Left renal cortex interstitium (tissue), 4 donors: Measurements from ENCODE around the gene PRICKLE2. TPM values are rescaled to one million over a fixed set of nuclear protein-coding genes. Genes with fewer than 3 reads are reported as not detected.
A peak's percentile ranks its signal among the peaks of the same experiment; 100 is the strongest.

Experiments used
- DNase-seq, 4 donors: peaks; one replicate each; pipeline ENCODE4 v3.0.0-alpha.2; 2013; ENCODE audit warnings: low read depth in 4 of 4, low spot score in 2 of 4, missing footprints in 1 of 4
- polyA plus RNA-seq, 4 donors: library from polyadenylated mRNA; unstranded; fragments of 120-200 nt; gene quantifications; one replicate each; pipeline ENCODE4 v1.2.1, GENCODE V29; 2013; ENCODE audit not compliant: insufficient read length in 4 of 4

The PRICKLE2 gene
- polyA plus RNA-seq, 4 donors = 16.5 to 24.1 (median 19.8) TPM

DNA sequence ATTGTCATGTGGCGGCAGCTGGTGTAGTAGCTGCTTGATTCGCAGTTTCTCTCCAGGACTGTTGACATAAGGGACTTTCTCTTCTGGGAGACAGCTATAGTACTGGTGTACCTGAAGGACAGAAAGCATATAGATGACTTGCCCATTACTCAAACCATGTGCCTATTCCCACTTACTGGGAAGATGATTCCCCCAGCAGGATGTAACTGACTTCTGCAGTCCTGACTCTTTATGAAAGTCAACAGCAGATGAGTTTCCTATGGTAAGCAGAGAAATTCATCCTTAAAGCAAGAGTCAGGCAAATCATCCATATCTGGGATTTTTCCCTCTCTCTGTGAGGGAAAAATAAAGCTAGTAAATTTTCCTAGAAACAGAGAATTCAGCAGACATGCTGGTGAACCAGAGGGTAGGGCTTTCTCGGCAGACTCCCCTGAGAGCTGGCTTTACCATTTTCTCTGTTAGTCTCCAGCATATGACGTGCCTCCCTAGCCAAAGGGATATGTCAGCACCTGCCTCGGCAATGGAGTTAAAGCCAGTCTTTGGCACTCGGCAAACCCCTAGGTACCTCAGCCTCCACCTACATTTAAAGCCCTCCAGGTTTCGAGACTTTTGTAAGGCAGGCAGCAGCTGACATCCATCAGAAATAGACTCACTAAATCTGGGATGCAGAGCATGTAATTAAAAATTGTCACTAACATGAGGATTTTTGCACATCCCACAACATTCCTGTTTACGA lies 62.1 kb downstream of the PRICKLE2 start:
- no peak for DNase-seq

DNA sequence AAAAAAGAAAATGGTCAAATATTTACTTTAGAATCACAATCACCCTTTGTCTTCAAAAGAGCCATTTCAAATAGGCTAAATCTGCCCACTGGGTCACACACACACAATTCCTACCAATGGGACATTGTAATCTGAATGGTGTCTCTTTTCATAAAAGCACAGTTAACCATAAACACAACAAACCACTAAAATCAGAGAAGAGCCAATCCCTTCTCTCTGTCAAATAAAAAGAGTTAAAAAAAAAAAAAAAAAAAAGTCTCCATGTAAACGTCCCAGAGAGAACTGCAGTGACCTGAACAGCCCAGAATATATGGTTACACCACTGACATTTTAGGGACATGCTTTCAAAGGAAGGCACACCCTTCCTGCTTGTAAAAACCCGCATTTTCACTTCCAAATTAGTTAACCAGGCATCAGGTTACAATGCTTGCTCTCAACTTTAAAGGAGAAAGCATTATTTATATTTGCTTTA lies 63.7 kb downstream of the PRICKLE2 start:
- DNase-seq = no peak

DNA sequence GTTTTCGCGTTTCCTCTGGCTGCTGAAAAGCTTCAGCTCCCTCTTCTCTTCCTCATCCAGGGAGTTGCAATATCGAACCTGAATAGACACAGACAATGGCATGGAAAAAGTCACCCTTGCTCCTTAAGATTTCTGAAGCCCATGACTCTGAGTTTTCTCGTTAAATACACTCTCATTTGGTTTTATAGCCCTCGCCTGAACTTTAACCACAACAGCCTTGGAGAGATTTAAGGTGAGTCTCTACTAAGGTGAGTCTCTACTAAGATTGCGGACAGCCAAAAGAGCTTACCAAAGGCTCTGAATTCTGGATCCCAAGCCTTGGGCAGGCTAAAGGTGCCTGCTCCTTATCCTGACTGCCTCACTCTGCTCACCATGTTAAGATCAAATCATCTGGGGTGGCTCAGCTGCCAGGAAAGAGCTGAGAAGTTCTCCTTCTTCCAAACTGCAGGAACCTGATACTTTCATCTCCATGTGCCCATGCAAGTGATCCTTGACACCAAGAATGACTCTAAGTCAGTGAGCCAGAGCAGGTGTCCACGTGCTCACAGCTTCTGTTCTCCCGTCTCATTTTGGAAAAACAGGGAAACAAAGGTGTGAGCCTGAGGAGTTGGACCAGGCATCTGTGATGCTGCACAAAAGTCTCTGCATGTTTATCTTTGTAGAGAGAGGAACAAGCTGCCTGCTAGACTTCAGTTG lies 65.1 kb downstream of the PRICKLE2 start:
- DNase-seq = no peak

DNA sequence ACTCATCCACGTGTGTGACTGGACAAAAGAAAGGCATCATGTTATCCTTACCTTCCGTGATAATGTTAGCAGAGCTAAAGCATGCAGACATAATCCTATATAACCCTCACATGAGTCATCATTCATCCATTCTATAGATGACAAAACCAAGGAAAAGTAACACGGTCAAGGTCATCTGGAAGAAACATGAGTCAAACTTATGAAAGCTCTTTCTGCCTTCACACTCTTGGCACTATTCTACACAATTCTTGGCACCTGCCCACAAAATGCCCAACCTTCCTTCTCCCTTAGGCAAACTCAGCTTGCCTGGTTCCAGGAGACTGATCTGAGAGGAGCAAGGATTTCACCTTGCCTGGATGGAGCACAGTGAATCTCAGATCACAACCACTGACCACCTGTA lies 66.9 kb downstream of the PRICKLE2 start:
- no peak for DNase-seq

DNA sequence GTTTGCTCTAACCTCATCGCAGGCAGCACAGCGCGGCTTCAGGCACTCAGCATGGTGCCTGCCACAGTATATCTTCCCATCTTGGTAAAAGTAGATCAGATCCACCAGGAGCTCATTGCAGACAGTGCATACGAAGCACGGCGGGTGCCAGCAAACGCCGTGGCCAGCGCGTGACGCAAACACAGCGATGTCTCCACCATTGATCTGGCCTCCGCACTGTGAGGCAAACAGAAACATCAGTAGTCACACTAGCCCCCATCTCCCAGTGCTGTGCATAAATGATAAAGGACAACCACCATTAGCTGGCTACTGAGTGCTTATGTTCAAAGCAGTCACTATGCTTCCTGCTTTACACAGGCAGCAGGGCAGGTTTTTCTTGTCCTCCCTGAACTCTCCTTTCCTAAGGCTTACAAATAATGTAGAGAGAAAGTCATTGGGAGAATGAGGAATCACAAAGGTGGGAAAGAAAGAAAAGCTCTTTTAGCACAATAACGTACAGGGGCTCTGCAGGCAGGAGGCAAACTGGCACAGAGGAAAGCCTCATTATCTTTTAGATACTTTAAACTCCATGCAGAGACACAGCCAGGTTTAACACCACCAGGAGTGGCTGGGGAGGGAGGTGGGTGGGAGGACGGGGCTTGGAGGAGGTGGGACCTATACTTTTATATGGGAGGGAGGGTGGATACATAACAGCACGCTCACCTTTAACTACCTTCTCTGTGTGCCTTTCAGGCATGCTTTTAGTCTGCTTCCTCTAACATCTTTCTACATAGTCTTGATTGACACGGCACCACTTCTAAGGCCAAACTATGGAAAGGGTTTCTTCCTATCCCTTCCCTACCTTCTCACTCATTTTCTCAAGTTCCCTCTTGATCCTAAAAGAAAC lies 67.9 kb downstream of the PRICKLE2 start:
- no peak for DNase-seq

DNA sequence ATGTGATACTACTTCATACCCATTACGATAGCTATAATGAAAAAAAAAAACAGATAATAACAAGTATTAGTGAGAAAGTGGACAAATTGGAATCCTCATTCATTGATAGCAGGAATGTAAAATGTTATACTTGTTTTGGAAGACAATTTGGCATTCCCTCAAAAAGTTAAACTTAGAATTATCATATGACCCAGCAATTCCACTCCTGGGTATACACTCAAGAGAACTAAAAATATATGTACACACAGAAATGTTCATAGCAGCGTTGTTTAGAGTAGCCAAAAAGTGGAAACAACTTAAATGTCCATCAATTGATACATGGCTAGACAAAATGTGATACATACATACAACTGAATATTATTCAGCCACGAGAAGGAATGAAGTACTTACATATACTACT lies 69.9 kb downstream of the PRICKLE2 start:
- no peak for DNase-seq

DNA sequence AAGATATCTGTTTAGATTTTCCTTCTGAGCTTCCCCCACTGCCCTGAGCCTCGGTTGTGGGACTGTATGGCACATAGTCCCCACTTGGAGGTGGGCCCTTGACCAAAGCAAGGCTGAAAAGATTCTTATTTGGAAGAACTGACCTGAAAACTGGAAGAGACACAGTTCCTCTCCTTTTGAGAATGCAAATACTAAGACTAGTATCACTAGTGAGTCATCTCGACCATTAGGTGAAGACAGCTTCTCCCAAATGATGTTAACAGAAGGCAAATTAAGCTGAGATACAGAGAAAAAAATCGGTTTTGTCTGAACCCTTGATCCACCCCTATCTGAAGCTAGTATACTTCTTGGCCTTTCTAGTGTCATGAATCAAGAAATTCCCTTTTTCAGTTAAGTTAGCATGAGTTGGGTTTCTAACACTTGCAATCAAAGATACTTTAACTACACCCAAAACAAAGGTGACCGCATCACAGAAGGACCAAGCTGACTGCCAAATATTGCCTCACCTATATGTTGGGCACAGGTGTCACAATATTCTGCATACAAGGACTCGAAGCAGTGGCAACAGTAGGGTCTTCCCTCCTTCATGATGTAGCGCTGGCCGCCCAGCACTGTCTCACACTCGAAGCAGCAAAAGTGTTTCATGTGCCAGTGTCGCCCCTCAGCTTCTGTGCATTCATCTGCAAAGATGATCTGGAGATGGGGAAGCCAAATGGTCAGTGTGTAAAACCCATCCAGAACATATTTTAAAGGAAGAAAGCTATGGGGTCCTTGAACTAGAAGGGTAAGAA lies 72.4 kb downstream of the PRICKLE2 start:
- no peak for DNase-seq

DNA sequence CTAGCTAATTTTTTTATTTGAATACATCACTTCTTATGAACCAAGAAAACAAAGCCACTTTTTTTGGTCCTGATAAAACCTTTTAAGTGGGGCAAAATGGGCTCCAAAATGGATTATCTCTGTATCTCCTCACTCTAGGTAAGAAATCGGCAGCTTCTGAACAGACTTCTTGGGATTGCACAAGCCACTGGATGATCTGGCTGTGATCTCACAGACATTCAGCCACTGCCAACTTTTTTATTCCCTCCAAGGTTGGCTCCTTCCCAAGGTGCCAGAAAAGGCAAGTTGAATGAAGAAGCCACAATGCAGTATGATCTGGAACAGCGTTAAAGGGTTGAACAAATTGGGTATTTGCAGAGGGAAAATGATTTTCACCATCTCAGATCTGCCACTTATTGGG lies 73.2 kb downstream of the PRICKLE2 start:
- no peak for DNase-seq

DNA sequence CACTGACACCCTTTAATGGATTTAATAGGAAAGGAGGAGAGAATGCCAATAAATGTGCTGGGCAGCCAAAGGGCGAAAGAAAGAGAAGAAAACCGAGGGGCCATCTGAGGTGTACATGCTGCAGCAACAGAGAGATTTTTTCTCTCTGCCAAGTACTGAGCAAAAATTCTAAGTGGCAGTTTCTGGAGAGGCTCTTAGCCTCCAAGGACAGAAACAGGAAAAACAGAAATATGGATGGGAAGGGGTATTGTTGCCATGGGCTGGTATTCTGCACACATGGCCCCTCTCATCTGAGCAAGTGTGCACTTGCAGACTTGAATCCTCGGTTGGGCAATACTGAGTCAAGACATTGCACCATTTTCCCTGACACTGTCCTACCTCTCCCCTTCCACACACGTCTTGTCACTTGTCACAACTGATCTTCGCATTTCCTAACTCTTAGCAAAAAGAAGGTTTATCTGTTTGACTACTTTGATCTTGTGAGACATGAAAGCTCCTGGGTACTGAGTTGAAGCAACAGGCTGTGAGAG lies 73.9 kb downstream of the PRICKLE2 start:
- DNase-seq = no peak

DNA sequence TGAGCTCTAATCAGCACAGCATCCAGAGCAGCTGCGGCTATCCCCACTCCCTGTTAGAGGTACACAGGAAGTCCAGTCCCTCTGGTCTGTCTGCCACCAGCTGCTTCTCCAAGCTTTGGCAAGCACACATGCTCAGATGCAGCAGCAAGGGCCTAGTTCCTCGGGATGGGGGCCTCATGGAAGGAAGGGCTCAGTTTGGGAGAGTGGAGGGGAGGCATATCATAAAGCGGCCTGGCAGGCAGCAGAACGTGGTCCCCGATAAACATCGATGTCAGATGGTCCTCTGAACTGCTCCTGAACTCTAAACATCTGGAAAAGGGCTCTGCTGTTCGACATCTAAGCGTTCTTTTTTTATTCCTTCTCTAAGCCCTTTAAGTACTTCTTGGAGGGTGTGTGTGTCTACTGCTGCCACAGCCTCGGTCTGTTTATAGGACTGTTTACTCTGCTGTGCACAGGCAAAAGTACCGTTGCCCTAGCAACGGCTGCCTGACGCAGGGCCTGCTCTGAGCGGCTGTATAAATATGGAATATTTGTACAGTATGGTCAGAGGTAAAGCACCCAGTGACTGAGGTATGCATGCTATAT lies 74.6 kb downstream of the PRICKLE2 start:
- peak in 3 of 4 donors; percentile 57 to 74 (median 66) for DNase-seq

DNA sequence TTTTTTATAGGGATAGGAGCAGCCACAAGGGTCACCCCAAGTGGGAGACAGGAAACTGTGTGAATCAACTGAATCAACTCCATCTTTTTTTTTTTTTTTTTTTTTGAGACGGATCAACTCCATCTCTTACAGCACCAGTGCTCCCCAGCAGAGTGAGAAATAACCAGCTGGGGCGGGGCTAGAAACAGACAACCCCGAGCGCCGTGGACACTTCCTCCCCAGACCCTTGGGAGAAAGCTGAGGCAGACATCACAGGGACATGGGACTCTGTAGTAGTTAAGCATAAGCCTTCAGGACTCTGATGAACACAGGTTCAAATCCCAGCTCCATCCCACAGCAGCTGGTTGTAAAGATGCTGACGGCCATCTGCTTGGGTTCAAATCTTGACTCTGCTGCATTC lies 75.4 kb downstream of the PRICKLE2 start:
- no peak for DNase-seq

DNA sequence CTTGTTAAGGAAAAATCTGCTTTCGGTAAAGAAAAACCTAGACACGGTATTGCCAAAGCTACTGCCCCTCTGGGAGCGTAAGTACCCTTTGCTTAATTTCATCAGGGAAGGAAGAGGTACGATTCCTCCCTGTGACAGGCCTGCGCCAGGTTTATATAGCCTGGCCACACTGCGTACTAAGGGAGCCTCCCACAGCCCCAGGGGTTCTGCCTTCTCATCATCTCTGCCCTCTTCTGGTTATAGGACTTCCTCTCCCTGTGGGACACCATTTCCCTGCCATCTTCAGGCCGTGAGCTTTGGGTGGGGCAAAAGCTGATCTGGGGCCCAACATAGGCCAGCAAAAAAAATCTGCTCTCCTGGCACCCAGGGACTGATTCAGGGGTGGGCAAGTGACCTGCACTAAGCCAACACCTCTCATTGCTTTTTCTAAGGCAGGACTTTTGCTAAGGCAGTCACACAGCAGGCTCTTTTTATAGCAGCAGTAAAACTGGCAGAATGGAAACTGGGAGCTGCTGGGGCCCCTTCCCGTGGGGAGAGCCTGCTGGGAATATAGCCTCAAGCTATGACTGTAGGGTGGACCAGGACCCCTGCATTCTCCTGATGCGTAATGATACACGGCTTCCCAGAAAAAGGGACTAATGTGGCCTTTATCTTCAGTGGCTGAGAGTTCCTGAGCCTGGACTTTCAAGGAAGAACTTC lies 76.2 kb downstream of the PRICKLE2 start:
- no peak for DNase-seq

DNA sequence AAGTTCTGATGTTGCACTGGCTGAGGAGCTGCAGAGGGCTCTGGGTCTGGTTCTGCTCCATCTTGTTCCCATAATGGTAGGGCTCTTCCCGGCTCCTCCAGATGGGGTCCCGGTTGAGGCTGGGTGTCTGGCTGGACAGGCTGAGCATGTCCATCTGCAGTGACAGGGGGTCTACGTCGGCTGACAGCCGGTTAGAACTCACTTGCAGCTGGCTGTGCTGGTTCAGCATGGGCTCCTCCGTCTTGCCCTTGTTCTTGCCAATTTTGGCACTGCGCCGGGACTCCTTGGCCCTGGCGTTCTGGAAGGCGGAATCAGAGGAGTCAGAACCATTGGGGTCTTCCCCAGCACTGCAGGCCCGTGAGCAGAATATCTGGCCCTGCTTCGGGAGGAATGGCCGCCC lies 78.1 kb downstream of the PRICKLE2 start:
- no peak for DNase-seq

DNA sequence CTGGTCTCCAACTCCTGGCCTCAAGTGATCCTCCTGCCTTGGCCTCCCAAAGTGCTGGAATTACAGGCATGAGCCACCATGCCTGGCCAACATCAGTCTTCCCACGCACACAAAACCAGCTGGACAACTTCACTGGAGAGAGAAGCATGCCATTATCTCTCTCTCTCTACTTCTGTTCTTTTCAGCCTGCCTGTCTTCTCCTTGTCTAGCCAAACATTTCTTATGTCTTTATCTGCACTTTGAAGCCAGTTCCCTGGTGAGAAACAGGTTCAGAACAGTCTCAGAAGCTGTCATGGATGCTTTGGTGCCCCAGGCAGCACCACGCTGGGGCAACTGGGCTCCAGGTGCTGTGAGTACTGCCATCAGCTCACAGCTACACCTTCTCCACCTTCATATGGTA lies 79.8 kb downstream of the PRICKLE2 start:
- no peak for DNase-seq

DNA sequence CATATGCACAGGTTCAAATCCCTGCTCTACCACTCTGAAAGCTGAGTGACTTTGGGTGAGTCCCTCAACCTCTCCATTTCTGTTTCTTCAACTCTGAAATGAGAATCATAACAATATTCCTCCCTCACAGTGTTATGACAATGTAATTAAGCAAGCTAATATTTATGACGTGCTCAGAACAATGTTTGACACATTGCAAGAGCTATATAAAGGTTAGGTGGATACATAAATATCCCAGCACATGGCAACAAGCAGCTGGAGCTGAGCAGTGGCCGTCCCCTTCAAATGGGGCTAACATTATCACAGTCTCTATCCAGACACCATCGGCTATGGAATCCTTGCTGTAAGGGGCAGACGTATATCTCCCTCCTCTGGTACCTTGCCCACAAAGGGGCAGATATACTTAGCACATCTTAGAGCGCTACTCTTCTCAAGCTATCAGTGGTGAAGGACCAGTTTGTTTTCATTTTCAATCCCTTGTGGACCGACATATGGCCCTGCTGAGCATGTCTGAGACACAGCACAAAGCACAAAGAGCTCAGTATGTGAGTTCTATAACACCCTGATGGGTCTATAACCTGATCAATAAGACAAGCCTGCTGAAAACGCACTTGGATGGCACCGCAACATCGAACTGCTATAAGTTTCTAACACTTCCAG lies 80.9 kb downstream of the PRICKLE2 start:
- DNase-seq = no peak

DNA sequence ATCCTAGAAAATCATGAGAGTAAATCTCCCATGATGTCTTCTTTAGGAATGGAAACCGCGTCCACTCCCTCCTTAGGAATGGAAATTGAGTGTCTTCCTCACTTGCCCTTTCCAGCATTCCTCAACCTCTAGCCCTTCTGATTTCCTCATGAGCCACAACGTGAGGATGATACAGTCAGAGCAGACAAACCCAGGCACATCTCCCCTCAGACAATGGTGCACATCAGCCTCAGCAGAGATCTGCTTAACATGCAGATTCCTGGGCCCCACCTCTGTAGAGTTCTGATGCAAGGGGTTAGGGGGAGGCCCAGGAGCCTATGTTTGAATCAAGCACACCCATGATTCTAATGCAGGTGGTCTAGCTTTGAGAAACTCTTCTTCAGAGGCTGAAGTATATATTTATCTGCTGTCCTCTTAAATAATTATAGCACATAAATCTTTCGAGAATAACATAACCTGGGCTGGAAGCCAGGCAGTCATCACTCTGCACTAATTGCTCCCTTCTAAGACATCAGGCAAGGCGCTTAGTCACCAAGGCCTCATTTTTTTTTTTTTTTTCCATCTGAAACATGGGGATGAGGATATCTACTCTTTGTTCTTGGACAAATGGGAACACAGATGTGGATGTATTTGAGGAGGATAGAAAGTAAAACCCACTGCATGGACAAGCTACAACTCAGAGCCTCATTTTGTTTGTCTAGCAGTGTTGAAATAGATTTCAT lies 81.7 kb downstream of the PRICKLE2 start:
- DNase-seq = no peak

DNA sequence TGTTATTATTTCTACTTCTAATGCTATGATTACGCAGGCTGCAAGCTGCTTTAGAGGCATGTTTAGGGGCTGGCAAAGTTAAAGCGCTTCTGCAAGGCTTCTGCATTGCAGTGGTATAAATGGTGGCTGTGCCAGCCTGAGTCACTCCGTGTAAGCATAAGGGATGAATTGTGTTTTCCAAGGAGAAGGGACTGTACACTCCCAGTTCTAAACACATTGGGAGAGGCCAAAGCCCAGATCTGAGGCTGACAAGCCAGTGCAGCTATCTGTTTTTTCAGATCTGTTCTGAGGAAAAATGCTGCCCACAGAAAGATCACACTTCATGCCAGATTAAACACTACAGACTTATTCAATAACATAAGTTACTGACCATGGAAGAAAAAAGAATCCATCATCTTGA lies 83.8 kb downstream of the PRICKLE2 start:
- DNase-seq = no peak

DNA sequence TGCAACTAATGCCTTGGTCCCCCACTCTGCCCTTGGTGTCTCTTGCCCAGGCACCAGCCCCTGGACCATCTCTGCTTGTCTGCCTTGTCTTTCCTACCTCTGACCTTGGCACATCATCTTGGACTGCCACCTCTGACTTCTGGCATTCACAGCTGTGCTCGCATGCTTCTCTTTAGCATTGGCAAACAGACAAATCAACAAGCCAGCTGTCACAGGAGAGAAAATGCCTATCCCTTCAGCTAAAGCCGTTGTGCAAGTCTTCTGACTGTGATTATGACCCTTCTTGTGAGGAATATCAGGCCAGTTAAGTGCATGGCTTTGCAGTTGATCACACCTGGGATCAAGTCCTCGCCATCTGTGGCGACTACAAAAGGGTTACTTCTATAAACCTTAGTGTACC lies 84.6 kb downstream of the PRICKLE2 start:
- no peak for DNase-seq
